ENCODE measurements around the gene CCNC. TPM values are rescaled to one million over a fixed set of nuclear protein-coding genes. Genes with fewer than 3 reads are reported as not detected.

Gene CCNC
- total RNA-seq, 1 donor from 2014 or later = 44.6 TPM

- no peak for DNase-seq (ENCODE audit: low spot score)
These were observed 19.8 kb downstream of the CCNC start for GRCh38 chr6:99548706-99549105.

- DNase-seq (ENCODE audit: low spot score) = no peak
These were observed 20.9 kb downstream of the CCNC start for GRCh38 chr6:99547526-99547925.

GRCh38 chr6:99545442-99545841 lies 23.0 kb downstream of the CCNC start:
- DNase-seq (ENCODE audit: low spot score) = no peak

- no peak for DNase-seq (ENCODE audit: low spot score)
These were observed 24.5 kb downstream of the CCNC start for GRCh38 chr6:99543968-99544367.

GRCh38 chr6:99530627-99531026 lies 37.8 kb downstream of the CCNC start:
- DNase-seq (ENCODE audit: low spot score) = no peak

GRCh38 chr6:99522531-99522930 lies 45.9 kb downstream of the CCNC start:
- DNase-seq (ENCODE audit: low spot score) = no peak

GRCh38 chr6:99521633-99522151 lies 46.8 kb downstream of the CCNC start:
- peak; percentile 53 for DNase-seq (ENCODE audit: low spot score)

- peak; percentile 82 for DNase-seq (ENCODE audit: low spot score)
These were observed 47.4 kb downstream of the CCNC start for GRCh38 chr6:99520855-99521632.

- no peak for DNase-seq (ENCODE audit: low spot score)
These were observed 49.0 kb downstream of the CCNC start for GRCh38 chr6:99519446-99519845.

- DNase-seq (ENCODE audit: low spot score) = no peak
These were observed 54.4 kb downstream of the CCNC start for GRCh38 chr6:99514089-99514488.

- no peak for DNase-seq (ENCODE audit: low spot score)
These were observed 56.4 kb downstream of the CCNC start for GRCh38 chr6:99512033-99512432.

GRCh38 chr6:99507648-99508047 lies 60.8 kb downstream of the CCNC start:
- no peak for DNase-seq (ENCODE audit: low spot score)

- DNase-seq (ENCODE audit: low spot score) = no peak
These were observed 66.7 kb downstream of the CCNC start for GRCh38 chr6:99501762-99502161.

- no peak for DNase-seq (ENCODE audit: low spot score)
These were observed 70.0 kb downstream of the CCNC start for GRCh38 chr6:99498421-99498820.

GRCh38 chr6:99495466-99495865 lies 73.0 kb downstream of the CCNC start:
- no peak for DNase-seq (ENCODE audit: low spot score)

Other genes starting within 250 kb of the CCNC start
- 2.7 TPM for gene FAXC, start 219.0 kb downstream of the CCNC start, total RNA-seq
- 10.9 TPM for gene COQ3, start 174.5 kb downstream of the CCNC start, total RNA-seq
- gene PNISR, start 143.4 kb downstream of the CCNC start, total RNA-seq = 133 TPM
- gene USP45, start 53.2 kb downstream of the CCNC start, total RNA-seq = 14.0 TPM
- not detected for gene PRDM13, start 38.2 kb upstream of the CCNC start, total RNA-seq

All from ureter (tissue), 1 donor.